Measurements from ENCODE around the gene AUH.

DNA sequence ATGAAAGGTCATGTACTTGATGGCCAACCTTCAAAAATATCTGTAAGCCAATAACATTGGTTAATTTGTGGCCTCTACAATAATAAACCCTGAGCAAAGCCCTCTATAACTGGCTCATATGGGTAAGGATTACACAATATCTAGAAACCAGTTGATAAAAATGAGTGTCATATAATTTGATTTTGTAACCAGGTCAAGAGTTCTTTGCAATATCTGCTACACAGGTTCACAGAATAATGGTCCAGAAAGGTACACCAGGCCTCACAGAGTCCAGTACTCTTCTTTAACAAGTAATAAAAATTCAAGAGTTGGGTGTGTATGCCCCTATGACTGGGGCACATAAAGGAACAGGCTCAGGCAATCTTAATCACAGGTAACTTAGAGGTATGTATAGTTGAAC is 95.3 kb downstream of the AUH start:
- TF ChIP-seq GATA2 (IDR thresholded peaks at IDR 0.05; ENCODE audit: low read depth, low read length) = no peak
- TF ChIP-seq GATA3 (IDR thresholded peaks at IDR 0.05; ENCODE audit: low read depth, low read length) = no peak
